SK-N-SH treated with all-trans-retinoic acid at 6 μM for 48 hours (cell line): ENCODE data around the gene LARGE1.

Experiments
- ATAC-seq: fragments of 200-7000 bp; cut with Tn5 transposase; 3 replicates; pipeline ENCODE4 v1.9.1; 2020; ENCODE audit warnings: mild to moderate bottlenecking, moderate library complexity
- ARNTL ChIP-seq: fragments of 450-650 bp; formaldehyde crosslinking; IDR thresholded peaks from 2 replicates; pipeline ENCODE4 v1.5.0; 2020; ENCODE audit warnings: low read depth, mild to moderate bottlenecking, moderate library complexity, borderline replicate concordance
- CSDC2 ChIP-seq: fragments of 250-450 bp; sonication (Bioruptor Pico); IDR thresholded peaks from 2 replicates; pipeline ENCODE4 v1.5.0; 2020; ENCODE audit warnings: mild to moderate bottlenecking, moderate library complexity
- ESRRG ChIP-seq: fragments of 250-450 bp; sonication (Bioruptor Pico); IDR thresholded peaks from 2 replicates; pipeline ENCODE4 v1.6.1; 2021; ENCODE audit warnings: mild to moderate bottlenecking
- ISL1 ChIP-seq: fragments of 250-450 bp; sonication (Bioruptor Pico); IDR thresholded peaks from 2 replicates; pipeline ENCODE4 v2.1.2; 2022; ENCODE audit warnings: mild to moderate bottlenecking, moderate library complexity
- OSR1 ChIP-seq: fragments of 250-450 bp; sonication (Bioruptor Pico); IDR thresholded peaks from 2 replicates; pipeline ENCODE4 v1.8.0; 2022; ENCODE audit warnings: moderate library complexity, mild to moderate bottlenecking, inconsistent platforms
- PPARA ChIP-seq: fragments of 250-450 bp; sonication (Bioruptor Pico); IDR thresholded peaks from 2 replicates; pipeline ENCODE4 v1.5.0; 2020; ENCODE audit warnings: mild to moderate bottlenecking, borderline replicate concordance
- RARB ChIP-seq: fragments of 250-450 bp; sonication (Bioruptor Pico); IDR thresholded peaks from 2 replicates; pipeline ENCODE4 v1.8.0; 2021; ENCODE audit warnings: mild to moderate bottlenecking, moderate library complexity
- SNAI2 ChIP-seq: fragments of 250-450 bp; sonication (Bioruptor Pico); IDR thresholded peaks from 2 replicates; pipeline ENCODE4 v1.5.0; 2020; ENCODE audit warnings: mild to moderate bottlenecking, moderate library complexity
- TCF4 ChIP-seq: fragments of 250-450 bp; sonication (Bioruptor Pico); IDR thresholded peaks from 2 replicates; pipeline ENCODE4 v1.8.0; 2021; ENCODE audit warnings: mild to moderate bottlenecking, moderate library complexity, borderline replicate concordance
- TOX ChIP-seq: fragments of 250-450 bp; sonication (Bioruptor Pico); IDR thresholded peaks from 2 replicates; pipeline ENCODE4 v1.8.0; 2021; ENCODE audit warnings: mild to moderate bottlenecking, moderate library complexity, borderline replicate concordance
- TSHZ2 ChIP-seq: fragments of 250-450 bp; sonication (Bioruptor Pico); IDR thresholded peaks from 2 replicates; pipeline ENCODE4 v1.5.0; 2020; ENCODE audit warnings: mild to moderate bottlenecking, moderate library complexity
- ZC3H10 ChIP-seq: fragments of 250-450 bp; sonication (Bioruptor Pico); IDR thresholded peaks from 2 replicates; pipeline ENCODE4 v1.5.1; 2021; ENCODE audit warnings: mild to moderate bottlenecking, moderate library complexity
- ZFP3 ChIP-seq: fragments of 250-450 bp; sonication (Bioruptor Pico); IDR thresholded peaks from 2 replicates; pipeline ENCODE4 v1.5.0; 2020; ENCODE audit warnings: mild to moderate bottlenecking, moderate library complexity
- ZFP30 ChIP-seq: fragments of 450-650 bp; formaldehyde crosslinking; IDR thresholded peaks from 2 replicates; pipeline ENCODE4 v1.5.0; 2022; ENCODE audit warnings: mild to moderate bottlenecking, moderate library complexity
- ZNF565 ChIP-seq: fragments of 450-650 bp; formaldehyde crosslinking; conservative IDR thresholded peaks from 2 replicates; pipeline ENCODE4 v1.5.0; 2020; ENCODE audit warnings: low read depth, mild to moderate bottlenecking, moderate library complexity
- ZNF70 ChIP-seq: fragments of 450-650 bp; formaldehyde crosslinking; IDR thresholded peaks from 2 replicates; pipeline ENCODE4 v1.5.0; 2020; ENCODE audit warnings: mild to moderate bottlenecking, moderate library complexity
- ZNF8 ChIP-seq: fragments of 450-650 bp; formaldehyde crosslinking; IDR thresholded peaks from 2 replicates; pipeline ENCODE4 v1.5.0; 2020; ENCODE audit warnings: mild to moderate bottlenecking, moderate library complexity
- TF ChIP-seq, protein P1 (sequence below): fragments of 250-450 bp; sonication (Bioruptor Pico); IDR thresholded peaks from 2 replicates; pipeline ENCODE4 v1.8.0; 2020; ENCODE audit warnings: mild to moderate bottlenecking, moderate library complexity, borderline replicate concordance
- TF ChIP-seq, protein P2 (sequence below): fragments of 250-450 bp; sonication (Bioruptor Pico); IDR thresholded peaks from 2 replicates; pipeline ENCODE4 v1.8.0; 2021; ENCODE audit warnings: low read depth, mild to moderate bottlenecking, moderate library complexity, borderline replicate concordance
- TF ChIP-seq, protein P3 (sequence below): fragments of 250-450 bp; sonication (Bioruptor Pico); IDR thresholded peaks from 2 replicates; pipeline ENCODE4 v1.5.1; 2020; ENCODE audit warnings: low read depth, mild to moderate bottlenecking, moderate library complexity

LARGE1 gene

DNA sequence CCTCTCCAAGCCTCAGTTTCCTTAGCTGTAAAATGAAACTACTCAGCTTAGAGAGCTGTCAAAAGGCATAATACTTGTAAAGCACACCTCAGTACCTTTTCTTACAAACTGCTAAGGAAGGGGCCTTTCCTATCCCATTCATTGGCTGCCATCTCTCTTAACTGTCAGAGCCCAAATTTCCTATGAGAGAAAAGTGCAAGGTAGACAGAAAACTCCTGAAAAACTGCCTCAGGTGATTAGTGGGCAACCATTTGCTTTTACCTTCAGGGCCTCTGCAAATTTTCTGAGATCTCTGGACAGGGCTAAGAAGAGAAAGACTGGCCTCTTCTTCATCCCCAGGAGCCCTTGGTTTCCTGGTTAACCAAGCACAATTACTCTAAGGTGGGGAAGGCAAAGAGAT is 13.8 kb downstream of the LARGE1 start:
- ATAC-seq, result no peak
- no peak for TF ChIP-seq TSHZ2
- TF ChIP-seq, protein P1, sequence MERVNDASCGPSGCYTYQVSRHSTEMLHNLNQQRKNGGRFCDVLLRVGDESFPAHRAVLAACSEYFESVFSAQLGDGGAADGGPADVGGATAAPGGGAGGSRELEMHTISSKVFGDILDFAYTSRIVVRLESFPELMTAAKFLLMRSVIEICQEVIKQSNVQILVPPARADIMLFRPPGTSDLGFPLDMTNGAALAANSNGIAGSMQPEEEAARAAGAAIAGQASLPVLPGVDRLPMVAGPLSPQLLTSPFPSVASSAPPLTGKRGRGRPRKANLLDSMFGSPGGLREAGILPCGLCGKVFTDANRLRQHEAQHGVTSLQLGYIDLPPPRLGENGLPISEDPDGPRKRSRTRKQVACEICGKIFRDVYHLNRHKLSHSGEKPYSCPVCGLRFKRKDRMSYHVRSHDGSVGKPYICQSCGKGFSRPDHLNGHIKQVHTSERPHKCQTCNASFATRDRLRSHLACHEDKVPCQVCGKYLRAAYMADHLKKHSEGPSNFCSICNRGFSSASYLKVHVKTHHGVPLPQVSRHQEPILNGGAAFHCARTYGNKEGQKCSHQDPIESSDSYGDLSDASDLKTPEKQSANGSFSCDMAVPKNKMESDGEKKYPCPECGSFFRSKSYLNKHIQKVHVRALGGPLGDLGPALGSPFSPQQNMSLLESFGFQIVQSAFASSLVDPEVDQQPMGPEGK (CRISPR knock-in tag), result no peak
- TF ChIP-seq ZFP3, result no peak
- no peak for TF ChIP-seq SNAI2 (CRISPR knock-in tag)
- TF ChIP-seq PPARA (CRISPR knock-in tag), result no peak
- TF ChIP-seq CSDC2, result no peak
- no peak for TF ChIP-seq ZFP30 (CRISPR knock-in tag)
- no peak for TF ChIP-seq ESRRG

GRCh38 chr22:33903012-33903411 is 17.3 kb downstream of the LARGE1 start:
- no peak for ATAC-seq
- TF ChIP-seq CSDC2, result no peak
- TF ChIP-seq SNAI2 (CRISPR knock-in tag), result no peak
- TF ChIP-seq, protein P2, sequence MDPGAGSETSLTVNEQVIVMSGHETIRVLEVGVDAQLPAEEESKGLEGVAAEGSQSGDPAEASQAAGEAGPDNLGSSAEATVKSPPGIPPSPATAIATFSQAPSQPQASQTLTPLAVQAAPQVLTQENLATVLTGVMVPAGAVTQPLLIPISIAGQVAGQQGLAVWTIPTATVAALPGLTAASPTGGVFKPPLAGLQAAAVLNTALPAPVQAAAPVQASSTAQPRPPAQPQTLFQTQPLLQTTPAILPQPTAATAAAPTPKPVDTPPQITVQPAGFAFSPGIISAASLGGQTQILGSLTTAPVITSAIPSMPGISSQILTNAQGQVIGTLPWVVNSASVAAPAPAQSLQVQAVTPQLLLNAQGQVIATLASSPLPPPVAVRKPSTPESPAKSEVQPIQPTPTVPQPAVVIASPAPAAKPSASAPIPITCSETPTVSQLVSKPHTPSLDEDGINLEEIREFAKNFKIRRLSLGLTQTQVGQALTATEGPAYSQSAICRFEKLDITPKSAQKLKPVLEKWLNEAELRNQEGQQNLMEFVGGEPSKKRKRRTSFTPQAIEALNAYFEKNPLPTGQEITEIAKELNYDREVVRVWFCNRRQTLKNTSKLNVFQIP, result no peak
- TF ChIP-seq ARNTL (CRISPR knock-in tag), result no peak

DNA sequence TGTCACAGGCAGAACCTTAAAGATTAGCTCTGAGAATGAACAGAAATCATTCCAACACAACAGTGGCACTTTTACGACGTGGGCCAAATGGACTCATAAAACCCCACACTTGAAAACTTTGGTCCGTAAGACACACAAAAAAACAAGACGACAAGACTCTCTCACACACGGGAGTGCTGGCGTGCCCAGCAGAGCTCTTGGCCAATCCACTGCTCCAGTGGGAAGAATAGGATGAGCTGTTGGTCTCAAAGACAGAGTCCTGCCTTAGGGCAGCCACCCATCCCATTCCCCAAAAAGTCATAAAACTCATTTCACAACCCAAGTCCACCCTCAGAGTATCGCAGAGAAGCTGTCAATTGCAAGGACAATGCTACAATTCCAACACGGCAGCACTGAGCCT is 18.2 kb downstream of the LARGE1 start:
- ATAC-seq, result no peak

GRCh38 chr22:33898121-33898520 is 22.2 kb downstream of the LARGE1 start:
- ATAC-seq, result no peak
- TF ChIP-seq ARNTL (CRISPR knock-in tag), result no peak
- TF ChIP-seq TSHZ2, result no peak
- no peak for TF ChIP-seq TCF4
- TF ChIP-seq ZC3H10, result no peak
- TF ChIP-seq OSR1 (CRISPR knock-in tag), result no peak
- TF ChIP-seq, protein P1 (CRISPR knock-in tag), result no peak
- TF ChIP-seq TOX (CRISPR knock-in tag), result no peak
- no peak for TF ChIP-seq CSDC2
- TF ChIP-seq ZFP3, result no peak

More for the DNA sequence above, 18.2 kb downstream of the LARGE1 start:
- TF ChIP-seq ZNF565 (CRISPR knock-in tag) (no peak), OSR1 (CRISPR knock-in tag) (no peak), TCF4 (no peak), ZNF70 (CRISPR knock-in tag) (no peak), ARNTL (CRISPR knock-in tag) (no peak), RARB (CRISPR knock-in tag) (no peak), ZNF8 (CRISPR knock-in tag) (no peak), ISL1 (CRISPR knock-in tag) (no peak), SNAI2 (CRISPR knock-in tag) (no peak), TOX (CRISPR knock-in tag) (no peak)
- TF ChIP-seq, protein P1 (CRISPR knock-in tag), result no peak
- TF ChIP-seq, protein P3, sequence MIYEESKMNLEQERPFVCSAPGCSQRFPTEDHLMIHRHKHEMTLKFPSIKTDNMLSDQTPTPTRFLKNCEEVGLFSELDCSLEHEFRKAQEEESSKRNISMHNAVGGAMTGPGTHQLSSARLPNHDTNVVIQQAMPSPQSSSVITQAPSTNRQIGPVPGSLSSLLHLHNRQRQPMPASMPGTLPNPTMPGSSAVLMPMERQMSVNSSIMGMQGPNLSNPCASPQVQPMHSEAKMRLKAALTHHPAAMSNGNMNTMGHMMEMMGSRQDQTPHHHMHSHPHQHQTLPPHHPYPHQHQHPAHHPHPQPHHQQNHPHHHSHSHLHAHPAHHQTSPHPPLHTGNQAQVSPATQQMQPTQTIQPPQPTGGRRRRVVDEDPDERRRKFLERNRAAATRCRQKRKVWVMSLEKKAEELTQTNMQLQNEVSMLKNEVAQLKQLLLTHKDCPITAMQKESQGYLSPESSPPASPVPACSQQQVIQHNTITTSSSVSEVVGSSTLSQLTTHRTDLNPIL, result no peak
